Left forelimb (tissue), 1 donor: ENCODE measurements around the gene GNE.
"Not testable (repeated sequence)": the region's sequence is repeated elsewhere in the genome, so short reads cannot be mapped to it uniquely, and the experiment has no call there.

Experiments
- DNase-seq: peaks from one replicate; pipeline ENCODE4 v3.0.0-alpha.2; 2018; ENCODE audit warnings: low spot score

The GNE gene

GRCh38 chr9:36207546-36208012, 50.7 kb downstream of the GNE start:
- no peak for DNase-seq

GRCh38 chr9:36207016-36207415, 51.2 kb downstream of the GNE start:
- DNase-seq, result no peak

- DNase-seq, result no peak
These were observed 53.2 kb downstream of the GNE start for GRCh38 chr9:36204906-36205547.

- DNase-seq, result no peak
These were observed 63.8 kb downstream of the GNE start for GRCh38 chr9:36194326-36195000.

- DNase-seq, result no peak
These were observed 65.2 kb downstream of the GNE start for GRCh38 chr9:36193023-36193422.

GRCh38 chr9:36192196-36192595, 66.1 kb downstream of the GNE start:
- no peak for DNase-seq

- no peak for DNase-seq
These were observed 66.6 kb downstream of the GNE start for GRCh38 chr9:36191686-36192085.

GRCh38 chr9:36191290-36191645, 67.0 kb downstream of the GNE start:
- no peak for DNase-seq

GRCh38 chr9:36190388-36191289, 67.6 kb downstream of the GNE start, which contains the start of gene CLTA:
TSS of gene CLTA (plus strand) at chr9:36190921. CDS start at chr9:36191057, 136 bp downstream.
- peak; percentile 96 for DNase-seq

GRCh38 chr9:36189976-36190375, 68.3 kb downstream of the GNE start:
- no peak for DNase-seq

- no peak for DNase-seq
These were observed 70.0 kb downstream of the GNE start for GRCh38 chr9:36188212-36188611.

GRCh38 chr9:36187414-36187813, 70.8 kb downstream of the GNE start:
- DNase-seq, result no peak

- DNase-seq, result not testable (repeated sequence)
These were observed 78.0 kb downstream of the GNE start for GRCh38 chr9:36180243-36180642.

- DNase-seq, result no peak
These were observed 80.7 kb downstream of the GNE start for GRCh38 chr9:36177571-36177970.

GRCh38 chr9:36176496-36176895, 81.8 kb downstream of the GNE start:
- not testable (repeated sequence) for DNase-seq

GRCh38 chr9:36175209-36175608, 83.0 kb downstream of the GNE start:
- DNase-seq, result not testable (repeated sequence)

- no peak for DNase-seq
These were observed 83.5 kb downstream of the GNE start for GRCh38 chr9:36174731-36175130.

GRCh38 chr9:36174271-36174670, 84.0 kb downstream of the GNE start:
- no peak for DNase-seq

GRCh38 chr9:36173861-36174260, 84.4 kb downstream of the GNE start:
- no peak for DNase-seq

GRCh38 chr9:36170531-36170930, 87.7 kb downstream of the GNE start:
- DNase-seq, result no peak

GRCh38 chr9:36169708-36170107, 88.5 kb downstream of the GNE start:
- DNase-seq, result no peak

- DNase-seq, result no peak
These were observed 89.1 kb downstream of the GNE start, which contains the start of gene CCIN for GRCh38 chr9:36169166-36169565. TSS of gene CCIN (plus strand) at chr9:36169388. CDS start at chr9:36169503, 115 bp downstream.
